Measurements from ENCODE around the gene LRATD1. TPM values are rescaled to one million over a fixed set of nuclear protein-coding genes. Genes with fewer than 3 reads are reported as not detected.

The LRATD1 gene
- total and polyA plus RNA-seq, 2 experiments from 2014 or later: 42.1 to 49.9 TPM

- no peaks in the 10 kb centered on the region for H3K9me2 ChIP-seq (replicated peaks; ENCODE audit: insufficient read depth)
- no peaks in the 10 kb centered on the region for H3K9me3 ChIP-seq (ENCODE audit: low read depth)
- H2AFZ ChIP-seq: no peak overlapping the region
- H3K36me3 ChIP-seq (replicated peaks; ENCODE audit: insufficient read depth, low read depth): no peaks in the 10 kb centered on the region
- no peak overlapping the region for H3K27ac ChIP-seq
- no peak for DNase-seq (ENCODE audit: low spot score)
- no peaks in the 10 kb centered on the region for H3K79me2 ChIP-seq
- no peak overlapping the region for H3K4me3 ChIP-seq
- no peak overlapping the region for H3K4me2 ChIP-seq
- H4K20me1 ChIP-seq (ENCODE audit: insufficient read depth, poor library complexity, severe bottlenecking): no peaks in the 10 kb centered on the region
- 42% methylated on average over 1 of the region's 1 CpG for WGBS (ENCODE audit: low lambda C conversion rate, missing lambda C conversion rate)
- no peak for TF ChIP-seq EZH2phosphoT487 (IDR thresholded peaks at IDR 0.05; ENCODE audit: low read depth, severe bottlenecking, unreplicated experiment)
- TF ChIP-seq, protein P1, sequence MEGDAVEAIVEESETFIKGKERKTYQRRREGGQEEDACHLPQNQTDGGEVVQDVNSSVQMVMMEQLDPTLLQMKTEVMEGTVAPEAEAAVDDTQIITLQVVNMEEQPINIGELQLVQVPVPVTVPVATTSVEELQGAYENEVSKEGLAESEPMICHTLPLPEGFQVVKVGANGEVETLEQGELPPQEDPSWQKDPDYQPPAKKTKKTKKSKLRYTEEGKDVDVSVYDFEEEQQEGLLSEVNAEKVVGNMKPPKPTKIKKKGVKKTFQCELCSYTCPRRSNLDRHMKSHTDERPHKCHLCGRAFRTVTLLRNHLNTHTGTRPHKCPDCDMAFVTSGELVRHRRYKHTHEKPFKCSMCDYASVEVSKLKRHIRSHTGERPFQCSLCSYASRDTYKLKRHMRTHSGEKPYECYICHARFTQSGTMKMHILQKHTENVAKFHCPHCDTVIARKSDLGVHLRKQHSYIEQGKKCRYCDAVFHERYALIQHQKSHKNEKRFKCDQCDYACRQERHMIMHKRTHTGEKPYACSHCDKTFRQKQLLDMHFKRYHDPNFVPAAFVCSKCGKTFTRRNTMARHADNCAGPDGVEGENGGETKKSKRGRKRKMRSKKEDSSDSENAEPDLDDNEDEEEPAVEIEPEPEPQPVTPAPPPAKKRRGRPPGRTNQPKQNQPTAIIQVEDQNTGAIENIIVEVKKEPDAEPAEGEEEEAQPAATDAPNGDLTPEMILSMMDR (IDR thresholded peaks at IDR 0.05; ENCODE audit: poor library complexity): no peak
- no peak for TF ChIP-seq EZH2 (IDR thresholded peaks at IDR 0.05; ENCODE audit: borderline replicate concordance)
- no peaks in the 10 kb centered on the region for H3K4me1 ChIP-seq (ENCODE audit: insufficient read depth)
- no peaks in the 10 kb centered on the region for H3K27me3 ChIP-seq
Measured at GRCh38 chr2:14678761-14679160, 46.2 kb downstream of the LRATD1 start.

- no peak overlapping the region for H3K4me2 ChIP-seq
- H4K20me1 ChIP-seq (ENCODE audit: insufficient read depth, poor library complexity, severe bottlenecking): no peaks in the 10 kb centered on the region
- WGBS (ENCODE audit: low lambda C conversion rate, missing lambda C conversion rate): 91% methylated on average over 3 of the region's 3 CpGs
- H3K9me3 ChIP-seq (ENCODE audit: low read depth): no peaks in the 10 kb centered on the region
- DNase-seq (ENCODE audit: low spot score): no peak
- no peak overlapping the region for H3K27ac ChIP-seq
- H3K27me3 ChIP-seq: no peaks in the 10 kb centered on the region
- H3K36me3 ChIP-seq (replicated peaks; ENCODE audit: insufficient read depth, low read depth): no peaks in the 10 kb centered on the region
- no peaks in the 10 kb centered on the region for H3K4me1 ChIP-seq (ENCODE audit: insufficient read depth)
- no peak for TF ChIP-seq EZH2phosphoT487 (IDR thresholded peaks at IDR 0.05; ENCODE audit: low read depth, severe bottlenecking, unreplicated experiment)
- TF ChIP-seq EZH2 (IDR thresholded peaks at IDR 0.05; ENCODE audit: borderline replicate concordance): no peak
- TF ChIP-seq, protein P1 (IDR thresholded peaks at IDR 0.05; ENCODE audit: poor library complexity): no peak
- H3K4me3 ChIP-seq: no peak overlapping the region
- H3K9me2 ChIP-seq (replicated peaks; ENCODE audit: insufficient read depth): no peaks in the 10 kb centered on the region
- no peak overlapping the region for H2AFZ ChIP-seq
- no peaks in the 10 kb centered on the region for H3K79me2 ChIP-seq
Measured at GRCh38 chr2:14681608-14682007, 49.1 kb downstream of the LRATD1 start.

Data from hepatocyte (in vitro differentiated cells).